A172 (cell line): Measurements from ENCODE around the gene ELANE. TPM values are rescaled to one million over a fixed set of nuclear protein-coding genes. Genes with fewer than 3 reads are reported as not detected.
"Not testable (repeated sequence)": the region's sequence is repeated elsewhere in the genome, so short reads cannot be mapped to it uniquely, and the experiment has no call there.

ENCODE experiments used
- DNase-seq: peaks from one replicate; pipeline ENCODE4 v3.0.0-alpha.2; 2015; ENCODE audit warnings: low spot score
- total RNA-seq: library from RNA; depleted of rRNA; stranded (reverse); fragments of >200 nt; shearing (Covaris generic); gene quantifications from 2 replicates; pipeline ENCODE4 v1.2.3, GENCODE V29; 2014

Gene ELANE
- total RNA-seq, 1 experiment from 2014 or later: not detected

- DNase-seq: no peak
Measured at GRCh38 chr19:814152-815078, 37.7 kb upstream of the ELANE start.

GRCh38 chr19:815079-815774 is 36.9 kb upstream of the ELANE start:
- DNase-seq: no peak

GRCh38 chr19:815775-816499 is 36.2 kb upstream of the ELANE start:
- DNase-seq: no peak

- DNase-seq: no peak
Measured at GRCh38 chr19:816500-816857, 35.6 kb upstream of the ELANE start.

GRCh38 chr19:820212-820611 is 31.9 kb upstream of the ELANE start:
- not testable (repeated sequence) for DNase-seq

DNA sequence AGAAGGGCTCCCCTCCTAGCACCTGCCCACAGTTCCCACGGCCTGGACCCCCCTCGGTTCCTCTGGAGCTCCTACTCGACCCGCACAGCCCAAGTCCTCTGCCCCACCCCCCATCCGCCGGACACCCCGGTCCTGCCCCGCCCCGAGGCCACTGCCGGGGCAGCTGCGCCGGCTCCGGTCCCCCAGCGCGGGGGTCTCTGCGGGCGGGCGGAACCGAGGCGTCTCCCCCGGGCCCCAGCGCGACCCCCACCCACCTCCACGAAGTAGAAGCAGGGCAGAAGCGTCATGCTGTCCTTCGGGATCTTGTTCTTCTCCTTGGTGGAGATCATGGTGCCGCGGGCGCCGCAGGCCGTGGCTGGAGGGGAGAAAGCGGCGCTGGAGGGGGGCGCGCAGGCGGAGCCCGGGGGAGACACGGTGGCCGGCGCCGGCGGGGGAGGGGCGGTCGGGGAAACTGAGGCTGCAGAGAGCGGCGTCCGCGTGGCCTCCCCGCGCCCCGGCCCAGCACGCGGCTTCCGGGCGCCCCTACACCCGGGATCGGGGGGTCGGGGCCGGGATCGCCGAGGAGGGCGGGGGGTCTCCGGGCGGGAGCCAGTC is 30.8 kb upstream of the ELANE start:
- DNase-seq: no peak

GRCh38 chr19:821825-822503 is 30.1 kb upstream of the ELANE start, which contains the start of gene PLPPR3:
TSS of gene PLPPR3 (minus strand) at chr19:821955. CDS start at chr19:821559, 396 bp downstream.
- DNase-seq: no peak

DNA sequence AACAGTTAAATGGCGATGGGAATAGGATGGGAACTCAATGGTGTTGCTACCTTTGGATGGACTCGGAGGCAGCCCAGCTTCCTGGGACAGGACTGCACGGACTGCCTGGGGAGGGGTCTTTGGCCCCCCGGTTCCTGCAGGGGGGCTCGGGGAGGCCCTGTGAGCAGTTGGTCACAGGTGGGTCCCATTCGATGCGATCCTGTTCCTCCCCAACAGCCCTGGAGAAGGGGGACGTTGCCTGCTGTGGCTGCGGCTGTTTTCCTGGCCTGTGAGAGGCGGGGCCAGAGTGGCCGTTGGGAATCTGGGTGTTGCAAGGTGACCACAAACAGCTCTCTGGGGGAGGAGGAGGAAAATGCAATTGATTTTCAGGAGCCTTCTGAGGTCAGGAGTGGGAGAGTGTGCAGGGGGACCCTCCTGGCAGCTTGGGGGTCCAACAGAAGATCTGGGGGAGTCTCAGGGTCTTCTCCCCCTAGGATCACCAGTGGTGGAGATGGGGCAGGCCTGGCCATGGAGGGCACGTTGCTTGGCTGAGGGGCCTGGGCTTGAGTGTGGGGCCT is 28.5 kb upstream of the ELANE start:
- DNase-seq: peak; percentile 66

DNA sequence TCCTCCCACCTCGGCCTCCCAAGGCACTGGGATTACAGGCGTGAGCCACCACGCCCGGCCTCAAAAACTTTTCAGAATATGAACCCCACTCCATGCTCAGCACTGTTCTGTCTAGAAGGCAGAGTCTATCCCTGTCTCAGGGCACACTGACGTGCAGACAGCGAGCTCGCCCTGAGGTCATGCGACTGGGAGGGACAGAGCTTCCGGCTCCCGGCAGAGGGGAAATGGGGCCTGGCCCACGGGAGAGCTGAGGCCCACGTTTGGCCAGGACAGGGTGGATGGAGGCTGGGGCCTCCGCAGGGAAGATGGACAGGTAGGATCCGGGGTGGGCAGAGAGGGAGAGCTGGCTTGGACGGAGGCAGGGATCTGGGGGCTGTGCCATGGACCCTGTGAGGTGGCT is 27.2 kb upstream of the ELANE start:
- DNase-seq: no peak

- DNase-seq: no peak
Measured at GRCh38 chr19:825897-826644, 26.0 kb upstream of the ELANE start.

GRCh38 chr19:827314-827709 is 24.8 kb upstream of the ELANE start:
- DNase-seq: no peak

DNA sequence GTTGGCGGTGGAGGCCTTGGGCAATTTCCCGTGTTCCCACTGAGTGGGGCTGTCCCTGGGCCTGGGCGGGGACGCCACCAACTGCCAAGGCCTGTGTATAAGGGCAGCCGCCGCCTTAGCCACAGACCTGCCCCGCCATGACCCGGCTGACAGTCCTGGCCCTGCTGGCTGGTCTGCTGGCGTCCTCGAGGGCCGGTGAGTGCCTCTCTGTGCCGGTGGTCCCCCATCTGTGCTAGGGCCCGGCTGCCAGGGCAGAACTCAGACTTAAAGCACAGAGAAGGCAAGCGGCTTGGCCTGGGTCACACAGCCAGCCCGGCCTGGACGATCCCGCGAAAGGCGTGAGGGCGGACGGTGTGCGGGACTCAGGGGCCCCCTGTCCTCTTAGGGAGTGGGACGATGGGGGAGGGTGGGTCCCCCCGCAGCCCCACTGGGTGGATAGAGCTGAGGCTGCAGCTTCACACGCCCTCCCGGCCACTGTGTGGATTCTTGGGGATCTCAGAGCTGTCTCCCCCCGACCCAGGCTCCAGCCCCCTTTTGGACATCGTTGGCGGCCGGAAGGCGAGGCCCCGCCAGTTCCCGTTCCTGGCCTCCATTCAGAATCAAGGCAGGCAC is 24.3 kb upstream of the ELANE start, which contains the start of gene AZU1:
AZU1 (plus strand) TSS at position 128 of the 612 bp plus-strand sequence; CDS start at position 138, 10 bp downstream.
- DNase-seq: peak; percentile 32

DNA sequence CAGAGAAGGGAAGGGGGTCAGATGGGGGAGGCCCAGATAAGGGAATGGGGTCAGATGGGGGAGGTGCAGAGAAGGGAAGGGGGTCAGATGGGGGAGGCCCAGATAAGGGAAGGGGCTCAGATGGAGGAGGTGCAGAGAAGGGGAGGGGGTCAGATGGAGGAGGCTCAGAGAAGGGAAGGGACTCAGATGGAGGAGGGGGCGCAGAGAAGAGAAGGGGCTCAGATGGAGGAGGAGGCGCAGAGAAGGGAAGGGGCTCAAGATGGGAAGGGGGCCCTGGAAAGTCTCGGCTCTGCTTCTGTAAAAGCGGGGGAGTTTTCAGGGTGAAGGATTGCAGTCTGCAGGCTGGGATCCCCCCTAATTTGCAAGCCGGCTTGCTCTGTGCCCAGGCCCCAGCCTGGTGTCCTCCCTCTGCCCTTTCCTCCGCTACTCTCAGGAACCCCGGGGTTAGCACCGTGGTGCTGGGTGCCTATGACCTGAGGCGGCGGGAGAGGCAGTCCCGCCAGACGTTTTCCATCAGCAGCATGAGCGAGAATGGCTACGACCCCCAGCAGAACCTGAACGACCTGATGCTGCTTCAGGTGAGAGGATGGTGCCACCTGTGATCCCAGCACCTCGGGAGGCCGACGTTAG is 22.9 kb upstream of the ELANE start:
- DNase-seq: no peak

DNA sequence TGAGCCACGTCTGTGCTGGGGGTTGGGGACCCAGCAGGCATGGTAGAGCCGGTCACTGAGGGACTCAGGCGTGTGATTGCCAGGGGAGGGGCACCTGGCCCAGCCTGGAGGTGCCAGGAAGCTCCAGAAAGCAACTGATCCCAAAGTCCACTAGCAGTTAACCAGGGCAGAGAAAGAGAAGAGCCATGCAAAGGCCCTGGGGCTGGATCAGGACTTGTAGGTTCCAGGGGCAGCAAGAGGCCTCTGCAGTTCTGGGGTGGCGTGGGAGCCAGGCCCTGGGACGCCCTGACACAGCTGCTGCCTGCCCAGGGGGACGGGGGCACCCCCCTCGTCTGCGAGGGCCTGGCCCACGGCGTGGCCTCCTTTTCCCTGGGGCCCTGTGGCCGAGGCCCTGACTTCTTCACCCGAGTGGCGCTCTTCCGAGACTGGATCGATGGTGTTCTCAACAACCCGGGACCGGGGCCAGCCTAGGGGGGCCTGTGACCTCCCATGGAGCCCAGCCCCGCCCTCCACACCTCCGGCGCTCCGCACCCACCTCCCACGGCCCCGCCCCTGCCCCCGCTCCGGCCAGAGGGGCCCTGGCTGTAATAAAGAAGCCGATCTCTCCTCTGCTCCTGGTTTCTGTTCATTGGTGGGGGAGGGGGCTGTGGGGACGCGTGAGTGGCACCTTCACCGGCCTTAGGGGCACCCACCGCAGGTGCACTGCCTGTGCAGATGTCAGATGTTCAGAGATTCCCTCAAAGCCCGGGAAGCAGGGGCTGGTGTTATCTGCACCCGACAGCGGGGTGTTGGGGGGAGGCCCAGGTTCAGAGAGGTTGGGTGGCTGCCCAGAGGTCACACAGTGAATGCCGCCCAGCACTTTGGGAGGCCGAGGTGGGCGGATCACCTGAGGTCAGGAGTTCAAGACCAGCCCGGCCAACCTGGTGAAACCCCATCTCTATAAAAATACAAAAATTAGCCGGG is 20.4 kb upstream of the ELANE start:
- DNase-seq: no peak

DNA sequence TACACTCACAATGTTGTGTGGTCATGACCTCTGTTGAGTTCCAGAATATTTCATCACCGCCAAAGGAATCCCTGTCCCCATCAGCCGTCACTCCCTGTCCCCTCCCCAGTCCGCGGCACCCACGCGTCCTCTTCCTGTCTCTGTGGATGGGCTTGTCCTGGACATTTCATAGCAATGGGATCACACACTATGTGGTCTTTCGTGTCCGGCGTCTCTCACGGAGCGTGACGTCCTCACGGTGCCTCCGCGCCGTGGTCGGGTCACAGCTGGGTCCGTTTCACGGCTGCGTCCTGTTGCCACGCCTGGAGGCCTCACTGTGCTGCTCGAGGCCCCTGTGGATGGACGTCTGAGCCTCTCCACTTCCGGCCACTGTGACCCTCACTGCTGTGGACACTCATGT is 17.9 kb upstream of the ELANE start:
- DNase-seq: no peak

DNA sequence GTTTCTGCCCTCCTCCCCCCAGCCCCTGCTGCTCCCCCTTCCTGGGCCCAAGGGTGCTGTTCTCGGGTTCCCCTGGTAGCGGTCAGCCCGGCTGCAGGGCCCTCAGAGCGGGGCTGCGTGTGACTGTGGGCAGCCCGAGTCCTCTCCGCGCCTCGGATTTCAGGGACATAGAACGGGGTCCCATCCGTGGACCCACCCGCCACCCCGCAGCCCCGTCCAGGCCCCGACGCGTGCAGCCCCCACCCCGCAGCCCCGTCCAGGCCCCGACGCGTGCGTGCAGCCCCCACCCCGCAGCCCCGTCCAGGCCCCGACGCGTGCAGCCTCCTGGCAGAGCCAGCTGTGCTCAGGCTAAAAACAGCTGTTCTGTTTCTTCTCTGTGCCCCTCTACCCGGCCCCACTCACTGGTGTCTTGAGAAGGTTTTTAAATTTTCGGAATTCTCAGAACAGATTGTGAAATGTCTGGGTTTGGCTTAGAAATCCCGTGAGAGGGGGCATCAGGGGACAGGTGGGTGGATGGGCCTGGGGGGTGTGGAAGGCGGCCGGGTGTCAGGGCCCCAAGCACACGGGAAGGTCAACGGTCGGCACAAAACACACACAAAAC is 16.8 kb upstream of the ELANE start:
- no peak for DNase-seq

DNA sequence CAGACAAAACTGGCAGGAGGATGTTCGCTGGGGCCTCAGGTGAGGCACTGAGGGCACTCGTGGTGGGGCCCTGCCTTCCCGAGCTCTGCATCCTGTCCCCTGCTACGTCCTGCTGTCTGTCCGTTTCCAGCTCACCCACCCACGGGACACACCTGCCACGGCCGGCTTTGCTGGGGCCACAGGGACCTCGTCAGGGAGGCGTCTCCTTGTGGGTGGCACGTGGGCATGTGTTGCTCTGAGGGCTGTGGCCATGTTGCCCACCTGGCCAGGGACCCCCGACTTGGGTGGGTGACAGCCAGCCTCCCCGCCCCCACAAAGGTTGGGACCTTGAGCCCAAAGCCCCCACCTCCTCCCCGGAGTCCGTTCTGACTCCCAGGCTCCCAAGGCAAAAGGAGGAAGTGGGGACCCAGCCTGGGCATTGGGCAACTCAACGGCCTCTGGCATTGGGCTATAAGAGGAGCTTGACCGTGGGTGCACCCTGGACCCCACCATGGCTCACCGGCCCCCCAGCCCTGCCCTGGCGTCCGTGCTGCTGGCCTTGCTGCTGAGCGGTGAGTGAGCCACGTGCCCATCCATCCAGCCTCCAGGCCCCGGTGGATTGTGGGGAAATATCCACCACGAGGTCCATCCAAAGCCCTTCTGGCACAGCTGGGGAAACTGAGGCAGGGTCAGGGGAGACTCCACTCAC is 11.4 kb upstream of the ELANE start, which contains the start of gene PRTN3:
PRTN3 (plus strand) TSS at position 481 of the 688 bp plus-strand sequence; CDS start at position 491, 10 bp downstream.
- DNase-seq: no peak
